Upper lobe of left lung (tissue), 4 donors: ENCODE results near the gene LCORL.

Experiments
- EP300 ChIP-seq, 4 donors: sonication (generic); formaldehyde crosslinking; IDR thresholded peaks; one replicate each; pipeline ENCODE4 v1.5.1; 2017; ENCODE audit warnings: antibody characterized with exemption in 4 of 4, control low read depth in 2 of 4
- POLR2A ChIP-seq, 4 donors: fragments of 450-650 bp; IDR thresholded peaks; one replicate each; pipeline ENCODE4 v1.5.1; 2016 to 2017; ENCODE audit warnings: antibody characterized with exemption in 4 of 4, mild to moderate bottlenecking in 2 of 4
- POLR2AphosphoS5 ChIP-seq, 2 donors: sonication (generic); formaldehyde crosslinking; IDR thresholded peaks; one replicate each; pipeline ENCODE4 v1.5.1; 2017; ENCODE audit warnings: antibody characterized with exemption in 2 of 2
- TF ChIP-seq, protein P1 (sequence below), 6 experiments: fragments of 450-650 bp in 4 of 6; fragments of 200-600 bp in 2 of 6; sonication (generic) in 2 of 6; IDR thresholded peaks; one replicate each; pipeline ENCODE4 v1.5.1; 2016 to 2019; ENCODE audit warnings: antibody characterized with exemption in 6 of 6

DNA sequence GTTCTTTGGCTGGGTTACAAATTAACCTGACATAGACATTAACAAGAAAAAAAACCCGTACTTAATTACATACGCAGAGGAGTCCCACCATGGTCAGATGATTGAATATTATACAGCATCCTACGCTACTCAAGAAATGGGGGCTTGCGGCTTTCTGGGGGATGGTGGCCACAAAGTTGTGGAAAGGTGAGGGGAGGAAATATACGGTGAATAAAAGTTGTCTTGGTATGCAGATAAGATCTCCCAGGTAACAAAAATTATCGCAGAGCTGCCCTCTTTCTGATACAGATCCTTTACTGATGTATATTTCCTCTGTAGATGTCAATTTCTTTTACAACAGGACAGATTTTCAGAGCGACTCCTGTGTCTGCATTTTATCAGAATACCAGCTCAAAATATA is 211.9 kb downstream of the LCORL start:
- TF ChIP-seq, protein P1, sequence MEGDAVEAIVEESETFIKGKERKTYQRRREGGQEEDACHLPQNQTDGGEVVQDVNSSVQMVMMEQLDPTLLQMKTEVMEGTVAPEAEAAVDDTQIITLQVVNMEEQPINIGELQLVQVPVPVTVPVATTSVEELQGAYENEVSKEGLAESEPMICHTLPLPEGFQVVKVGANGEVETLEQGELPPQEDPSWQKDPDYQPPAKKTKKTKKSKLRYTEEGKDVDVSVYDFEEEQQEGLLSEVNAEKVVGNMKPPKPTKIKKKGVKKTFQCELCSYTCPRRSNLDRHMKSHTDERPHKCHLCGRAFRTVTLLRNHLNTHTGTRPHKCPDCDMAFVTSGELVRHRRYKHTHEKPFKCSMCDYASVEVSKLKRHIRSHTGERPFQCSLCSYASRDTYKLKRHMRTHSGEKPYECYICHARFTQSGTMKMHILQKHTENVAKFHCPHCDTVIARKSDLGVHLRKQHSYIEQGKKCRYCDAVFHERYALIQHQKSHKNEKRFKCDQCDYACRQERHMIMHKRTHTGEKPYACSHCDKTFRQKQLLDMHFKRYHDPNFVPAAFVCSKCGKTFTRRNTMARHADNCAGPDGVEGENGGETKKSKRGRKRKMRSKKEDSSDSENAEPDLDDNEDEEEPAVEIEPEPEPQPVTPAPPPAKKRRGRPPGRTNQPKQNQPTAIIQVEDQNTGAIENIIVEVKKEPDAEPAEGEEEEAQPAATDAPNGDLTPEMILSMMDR (IDR thresholded peaks at IDR 0.05) = no peak
- TF ChIP-seq EP300 (IDR thresholded peaks at IDR 0.05) (no peak), POLR2A (IDR thresholded peaks at IDR 0.05) (no peak), POLR2AphosphoS5 (IDR thresholded peaks at IDR 0.05) (no peak)
